GM19328 (cell line): ENCODE measurements around the gene E2F1.

ENCODE experiments used
- ATAC-seq: cut with Tn5 transposase; IDR thresholded peaks from one replicate; pipeline ENCODE4 v1.9.1; 2021; ENCODE audit warnings: mild to moderate bottlenecking, moderate library complexity; ENCODE audit not compliant: unreplicated experiment

E2F1 gene, protein sequence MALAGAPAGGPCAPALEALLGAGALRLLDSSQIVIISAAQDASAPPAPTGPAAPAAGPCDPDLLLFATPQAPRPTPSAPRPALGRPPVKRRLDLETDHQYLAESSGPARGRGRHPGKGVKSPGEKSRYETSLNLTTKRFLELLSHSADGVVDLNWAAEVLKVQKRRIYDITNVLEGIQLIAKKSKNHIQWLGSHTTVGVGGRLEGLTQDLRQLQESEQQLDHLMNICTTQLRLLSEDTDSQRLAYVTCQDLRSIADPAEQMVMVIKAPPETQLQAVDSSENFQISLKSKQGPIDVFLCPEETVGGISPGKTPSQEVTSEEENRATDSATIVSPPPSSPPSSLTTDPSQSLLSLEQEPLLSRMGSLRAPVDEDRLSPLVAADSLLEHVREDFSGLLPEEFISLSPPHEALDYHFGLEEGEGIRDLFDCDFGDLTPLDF

DNA sequence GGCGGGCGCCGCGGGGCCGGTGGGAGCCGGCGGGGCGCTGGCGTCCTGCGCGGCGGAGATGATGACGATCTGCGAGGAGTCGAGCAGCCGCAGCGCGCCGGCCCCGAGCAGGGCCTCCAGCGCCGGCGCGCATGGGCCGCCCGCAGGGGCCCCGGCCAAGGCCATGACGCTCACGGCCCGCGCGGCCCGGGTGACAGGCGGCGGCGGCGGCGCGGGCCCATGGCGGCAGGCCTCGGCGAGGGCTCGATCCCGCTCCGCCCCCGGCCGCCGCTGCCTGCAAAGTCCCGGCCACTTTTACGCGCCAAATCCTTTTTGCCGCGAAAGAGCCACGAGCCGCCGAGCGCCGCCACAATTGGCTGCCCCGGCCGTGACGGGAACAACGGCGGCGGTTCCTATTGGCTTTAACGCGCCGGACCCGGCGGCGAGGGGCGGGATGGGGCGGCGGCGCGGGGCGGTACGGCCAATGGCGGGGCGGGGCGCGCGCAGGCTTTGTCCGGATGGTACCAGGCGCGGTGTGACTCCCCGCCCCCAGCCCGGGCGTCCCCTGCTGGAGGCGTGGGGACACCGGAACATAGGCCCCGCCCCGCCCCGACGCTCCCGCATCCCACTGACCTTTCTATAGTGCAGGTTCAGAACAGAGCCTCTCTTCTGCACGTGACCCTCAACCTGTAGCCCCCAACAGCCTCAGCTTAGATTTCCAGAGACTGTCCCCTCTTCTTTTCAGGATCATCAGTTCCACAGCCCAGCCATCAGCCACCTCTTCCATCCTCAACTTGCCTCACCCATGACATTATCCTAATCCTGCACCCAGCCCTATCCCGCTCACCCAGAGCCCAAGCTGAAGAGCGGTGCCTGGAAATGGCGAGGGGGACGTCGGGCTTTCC lies at the start of gene E2F1:
Gene E2F1, minus strand, starts transcription at position 286 of the 884 bp plus-strand sequence. Its CDS starts 121 bp downstream, at position 165.
- peak; percentile 77 for ATAC-seq

DNA sequence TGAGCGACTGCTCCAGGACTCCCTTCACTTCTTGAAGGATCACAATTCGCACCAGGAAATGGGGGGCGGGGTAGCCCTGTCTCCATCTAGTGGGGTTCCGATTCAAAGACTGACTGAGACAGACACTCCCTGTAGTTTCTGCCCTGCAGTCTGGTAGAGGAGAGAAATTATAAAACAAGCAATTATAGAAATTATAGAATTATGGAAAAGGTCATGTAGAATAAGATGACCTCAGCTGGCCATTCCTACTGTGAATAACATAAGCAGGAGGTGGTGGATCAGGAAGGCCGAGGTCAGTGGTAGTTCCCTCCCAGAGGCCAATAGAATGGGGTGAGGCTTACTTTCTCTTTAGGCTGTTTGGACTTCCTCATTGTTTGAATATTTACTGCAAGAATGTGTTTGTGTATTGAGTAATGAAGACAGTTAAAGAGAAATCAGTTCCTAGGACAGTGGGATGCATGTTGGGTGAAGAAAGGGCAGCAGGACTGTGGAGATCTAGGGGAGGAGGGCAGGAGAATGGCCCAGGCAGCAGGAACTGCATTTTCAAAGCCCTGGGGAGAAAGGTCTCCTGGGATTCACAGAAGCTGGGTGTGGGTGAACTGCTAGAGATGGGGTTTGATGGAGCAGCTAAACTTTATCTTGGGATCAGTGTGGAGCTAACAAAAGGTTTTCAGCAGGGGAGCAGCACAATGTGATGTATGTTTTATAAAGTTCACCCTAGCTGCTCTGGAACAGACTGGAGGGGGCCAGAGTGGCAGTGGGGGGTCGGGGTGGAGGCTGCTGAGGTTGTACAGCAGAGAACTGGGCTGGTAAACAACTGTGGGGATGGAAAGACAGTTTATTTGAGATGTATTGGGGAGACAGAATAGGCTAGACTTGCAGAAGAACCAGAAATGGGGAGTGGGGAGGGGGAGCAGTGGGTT lies 47.7 kb upstream of the E2F1 start:
- ATAC-seq, result no peak

DNA sequence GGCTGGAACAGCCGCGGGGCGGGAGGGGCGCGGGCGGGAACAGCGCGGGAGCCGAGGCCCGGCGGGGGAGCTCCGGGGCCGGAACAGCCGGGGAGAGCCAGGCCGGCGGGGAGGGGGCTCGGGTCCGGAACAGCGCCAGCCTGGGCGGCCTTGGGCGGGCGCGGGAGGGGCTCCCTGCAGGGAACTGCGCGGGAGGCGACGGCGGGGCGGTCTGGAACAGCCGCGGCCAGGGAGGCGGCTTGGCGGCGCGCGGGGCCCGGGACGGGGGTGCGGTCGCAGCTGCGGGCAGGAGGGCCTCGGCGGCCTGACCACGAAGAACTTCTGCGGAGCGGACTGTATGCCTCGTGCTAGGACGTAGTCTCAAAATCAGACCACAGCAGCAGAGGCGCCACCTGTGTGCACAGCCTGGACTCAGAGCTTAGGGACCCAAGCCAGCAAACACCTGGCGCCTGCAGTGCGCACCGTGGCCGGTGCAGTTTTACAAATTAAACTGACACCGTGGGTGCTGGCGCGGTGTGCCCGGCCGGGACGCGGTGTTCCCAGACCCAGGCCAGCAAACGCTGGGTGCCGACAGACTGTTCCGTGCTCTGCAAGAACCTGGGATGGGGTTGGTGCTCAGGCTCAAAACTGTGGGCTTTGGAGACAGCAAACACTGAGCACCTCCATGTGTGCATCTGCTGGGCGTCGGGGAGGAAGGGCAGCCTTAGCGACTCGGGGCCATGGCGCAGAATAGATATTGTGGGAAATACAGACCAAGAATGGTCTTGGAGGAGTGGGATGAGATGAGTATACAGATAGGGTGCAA lies 46.2 kb upstream of the E2F1 start:
- peak; percentile 53 for ATAC-seq

DNA sequence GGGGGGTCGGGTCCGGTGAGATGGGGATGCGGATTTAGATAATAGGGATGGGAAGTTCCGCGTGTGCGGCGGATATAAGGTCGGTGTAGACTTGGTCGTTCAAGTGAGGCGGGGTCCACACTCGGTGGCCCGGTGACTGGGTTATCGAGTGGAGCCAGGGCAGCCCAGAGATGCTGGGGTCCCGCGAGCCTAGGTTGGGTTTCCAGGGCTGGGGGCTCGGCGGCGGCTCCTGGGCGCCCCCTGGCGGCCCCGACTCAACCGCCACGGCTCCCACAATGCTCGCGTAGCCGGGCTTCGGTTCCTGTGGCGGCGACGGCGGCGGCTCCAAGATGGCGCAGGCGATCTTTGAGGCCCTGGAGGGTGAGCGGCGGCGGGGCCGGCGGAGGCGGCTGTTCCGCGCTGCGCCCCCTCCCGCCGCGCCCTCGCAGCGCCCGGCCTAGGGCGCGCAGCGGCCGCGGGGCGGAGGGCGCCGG lies 45.5 kb upstream of the E2F1 start, which contains the start of gene ZNF341:
Gene ZNF341, plus strand, starts transcription at position 304 of the 473 bp plus-strand sequence. Its CDS starts 26 bp downstream, at position 330.
- ATAC-seq, result peak; percentile 79

DNA sequence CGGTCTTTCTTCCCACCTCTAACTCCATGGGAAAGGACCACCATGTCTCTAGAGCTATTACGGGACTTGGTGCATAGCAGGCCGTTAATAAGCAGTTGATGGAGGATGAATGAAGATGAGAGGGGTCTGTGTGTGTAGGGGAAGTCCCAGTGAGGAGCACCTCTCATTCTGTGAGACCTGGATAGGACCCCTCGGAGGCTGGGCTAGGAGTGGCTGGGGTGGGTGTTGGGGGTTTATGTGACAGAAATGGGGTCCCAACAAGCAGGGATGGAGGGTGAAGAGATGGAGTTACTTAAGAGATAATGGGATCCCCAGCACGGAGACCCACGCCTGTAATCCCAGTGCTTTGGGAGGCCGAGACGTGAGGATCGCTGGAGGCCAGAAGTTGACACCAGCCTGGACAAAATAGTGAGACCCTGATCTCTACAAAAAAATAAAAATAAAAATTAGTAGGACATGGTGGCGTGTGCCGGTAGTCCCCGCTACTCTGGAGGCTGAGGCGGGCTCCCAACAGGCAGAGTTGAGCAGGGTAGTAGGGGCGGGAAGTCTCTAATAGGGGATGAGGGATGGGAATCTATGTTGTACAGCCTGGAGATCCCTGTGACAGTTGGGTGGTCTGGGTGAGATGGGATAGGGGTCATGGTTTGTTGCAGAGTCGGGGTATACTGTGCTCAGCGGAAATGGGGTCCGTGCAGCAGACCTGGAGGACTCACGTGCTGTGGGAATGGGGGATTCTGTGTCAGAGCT lies 44.9 kb upstream of the E2F1 start:
- no peak for ATAC-seq

DNA sequence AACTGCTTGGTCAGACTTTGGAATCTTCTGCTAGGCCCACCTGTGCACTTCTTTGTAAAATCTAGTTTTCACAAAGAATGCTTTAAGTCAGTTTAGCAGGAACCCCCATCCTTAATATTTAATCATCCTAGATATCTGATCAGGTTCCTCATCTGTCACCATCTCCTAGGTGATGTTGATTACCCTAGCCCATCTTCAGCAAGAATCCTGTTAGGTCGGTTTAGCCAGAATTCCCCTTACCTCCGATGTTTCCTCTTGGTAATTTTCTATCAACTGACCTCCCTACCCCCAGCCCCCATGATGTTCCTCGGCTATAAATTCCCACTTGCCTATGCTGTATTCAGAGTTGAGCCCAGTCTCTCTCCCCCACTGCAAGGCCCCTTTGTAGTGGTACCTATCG lies 42.9 kb upstream of the E2F1 start:
- no peak for ATAC-seq

DNA sequence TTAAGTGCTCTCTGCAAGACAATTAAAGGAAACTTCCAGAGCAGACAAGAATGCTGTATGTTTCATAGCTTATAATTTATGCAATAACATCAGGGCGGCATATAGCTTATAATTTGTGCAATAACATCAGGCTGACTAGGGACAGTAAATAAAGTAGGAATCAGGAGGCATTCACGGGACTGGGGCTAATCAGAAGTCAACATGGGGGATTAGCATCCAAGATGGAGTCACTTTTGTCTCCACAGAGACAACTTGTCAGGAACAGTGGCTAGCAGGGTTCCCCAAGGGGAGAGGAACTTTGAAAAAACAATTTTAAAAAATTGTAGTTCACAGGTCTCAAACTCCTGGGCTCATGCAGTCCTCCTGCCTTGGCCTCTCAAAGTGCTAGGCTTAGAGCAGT lies 42.3 kb upstream of the E2F1 start:
- ATAC-seq, result no peak

DNA sequence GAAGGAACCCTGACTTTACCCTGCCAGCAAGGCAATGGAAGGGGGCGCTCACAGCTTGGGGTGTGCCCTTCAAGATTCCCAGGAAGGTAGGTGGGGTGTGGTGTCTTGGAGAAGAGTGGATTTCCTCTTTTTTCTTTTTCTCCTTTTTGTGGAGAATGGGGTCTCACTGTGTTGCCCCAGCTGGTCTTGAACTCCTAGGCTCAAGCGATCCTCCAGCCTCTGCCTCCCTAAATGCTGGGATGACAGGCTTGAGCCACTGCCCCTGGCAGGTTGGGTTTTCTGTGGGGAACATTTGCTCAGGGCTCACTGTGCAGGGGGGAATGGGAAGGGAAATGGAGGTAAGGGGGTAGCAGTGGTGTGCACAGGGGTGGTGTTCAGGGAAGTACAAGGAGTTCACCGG lies 41.6 kb upstream of the E2F1 start:
- no peak for ATAC-seq

DNA sequence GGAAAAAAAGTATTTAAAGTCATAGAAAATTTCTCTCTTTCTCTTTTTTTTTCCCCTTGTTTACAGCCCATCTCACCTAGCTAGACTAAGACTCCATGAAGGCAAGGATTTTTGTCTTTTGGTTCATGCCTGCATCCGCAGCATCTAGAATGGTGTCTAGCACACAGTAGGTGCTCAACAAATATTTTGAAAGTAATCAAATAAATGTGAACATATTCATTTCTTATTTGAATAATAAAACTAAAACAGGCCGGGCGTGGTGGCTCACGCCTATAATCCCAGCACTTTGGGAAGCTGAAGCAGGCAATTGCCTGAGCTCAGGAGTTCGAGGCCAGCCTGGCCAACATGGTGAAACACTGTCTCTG lies 40.9 kb upstream of the E2F1 start:
- no peak for ATAC-seq

DNA sequence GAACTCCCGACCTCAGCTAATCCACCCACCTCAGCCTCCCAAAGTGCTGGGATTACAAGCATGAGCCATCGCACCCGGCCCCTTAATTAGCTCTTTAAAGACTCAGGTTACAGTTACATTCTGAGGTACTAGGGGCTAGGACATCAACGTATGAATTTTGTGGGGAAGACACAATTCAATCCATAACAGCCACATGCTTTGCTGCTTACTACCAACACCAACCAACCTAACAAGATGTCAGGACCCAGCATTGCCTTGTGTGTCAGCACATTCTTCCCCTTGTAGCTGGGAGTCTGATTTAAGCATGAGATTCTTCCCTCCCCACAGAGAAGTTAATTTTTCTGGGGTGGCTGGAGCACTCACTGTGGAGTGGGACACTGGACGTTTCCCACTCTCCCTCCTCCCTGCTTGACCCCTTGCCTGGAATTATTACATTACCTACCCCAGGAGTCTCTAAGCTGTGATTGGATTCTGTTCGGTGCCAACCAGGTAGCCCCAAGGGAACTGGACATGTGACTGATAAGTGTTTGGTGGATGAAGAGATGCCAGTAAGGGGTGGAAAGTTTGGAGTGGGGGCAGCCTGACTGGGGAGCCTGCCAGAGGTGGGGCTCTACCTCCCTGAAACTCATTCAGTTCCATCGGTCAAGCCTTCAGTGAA lies 39.6 kb upstream of the E2F1 start:
- no peak for ATAC-seq

DNA sequence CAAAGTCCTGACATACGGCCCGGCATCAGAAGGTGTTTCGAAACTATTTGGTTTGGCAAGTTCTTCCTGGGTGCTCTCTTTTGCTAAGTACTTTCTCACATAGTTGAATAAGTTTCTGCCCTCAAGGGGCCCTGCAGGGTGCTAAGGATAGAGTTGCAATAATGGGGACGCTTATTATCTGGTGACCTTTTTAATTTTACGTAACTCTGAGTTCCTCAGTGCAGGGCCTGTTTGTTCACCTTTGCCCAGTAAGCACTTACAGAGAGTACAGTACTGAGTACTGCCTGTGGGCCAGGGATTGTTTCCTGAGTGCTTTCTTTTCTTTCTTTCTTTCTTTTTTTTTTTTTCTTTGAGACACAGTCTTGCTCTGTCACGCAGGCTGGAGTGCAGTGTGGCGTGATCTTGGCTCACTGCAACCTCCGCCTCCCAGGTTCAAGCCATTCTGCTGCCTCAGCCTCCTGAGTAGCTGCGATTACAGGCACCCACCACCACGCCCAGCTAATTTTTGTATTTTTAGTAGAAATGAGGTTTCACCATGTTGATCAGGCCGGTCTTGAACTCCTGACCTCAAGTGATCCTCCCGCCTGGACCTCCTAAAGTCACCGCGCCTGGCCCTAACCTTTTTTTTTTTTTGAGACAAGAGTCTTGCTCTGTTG lies 38.4 kb upstream of the E2F1 start:
- no peak for ATAC-seq

DNA sequence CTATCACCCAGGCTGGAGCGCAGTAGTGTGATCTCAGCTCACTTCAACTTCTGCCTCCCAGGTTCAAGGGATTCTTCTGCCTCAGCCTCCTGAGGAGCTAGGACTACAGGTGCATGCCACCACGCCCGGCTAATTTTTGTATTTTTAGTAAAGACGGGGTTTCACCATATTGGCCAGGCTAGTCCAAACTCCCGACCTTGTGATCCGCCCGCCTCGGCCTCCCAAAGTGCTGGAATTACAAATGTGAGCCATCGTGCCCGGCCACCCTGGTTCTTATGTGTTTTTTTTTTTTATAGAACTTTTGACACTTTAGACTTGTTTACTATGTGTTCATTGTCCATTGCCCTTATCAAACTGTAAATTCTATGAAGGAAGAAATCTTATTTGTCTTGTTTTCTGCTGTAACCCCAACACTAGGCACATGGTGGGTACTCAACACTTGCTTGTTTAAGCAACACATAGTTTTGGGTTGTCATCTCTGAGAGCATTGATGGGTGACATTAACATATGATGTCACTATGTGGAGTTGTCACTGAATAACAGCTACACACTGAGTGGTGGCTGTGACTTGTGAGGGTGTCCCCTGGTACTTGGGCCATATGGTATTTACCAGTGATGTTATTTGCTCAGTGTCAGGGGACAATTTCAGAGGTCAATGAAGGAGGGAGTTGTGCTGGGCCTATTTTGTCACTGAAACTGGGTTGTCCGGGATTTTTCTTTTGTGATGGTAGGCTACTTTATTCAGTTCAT lies 35.4 kb upstream of the E2F1 start:
- no peak for ATAC-seq

DNA sequence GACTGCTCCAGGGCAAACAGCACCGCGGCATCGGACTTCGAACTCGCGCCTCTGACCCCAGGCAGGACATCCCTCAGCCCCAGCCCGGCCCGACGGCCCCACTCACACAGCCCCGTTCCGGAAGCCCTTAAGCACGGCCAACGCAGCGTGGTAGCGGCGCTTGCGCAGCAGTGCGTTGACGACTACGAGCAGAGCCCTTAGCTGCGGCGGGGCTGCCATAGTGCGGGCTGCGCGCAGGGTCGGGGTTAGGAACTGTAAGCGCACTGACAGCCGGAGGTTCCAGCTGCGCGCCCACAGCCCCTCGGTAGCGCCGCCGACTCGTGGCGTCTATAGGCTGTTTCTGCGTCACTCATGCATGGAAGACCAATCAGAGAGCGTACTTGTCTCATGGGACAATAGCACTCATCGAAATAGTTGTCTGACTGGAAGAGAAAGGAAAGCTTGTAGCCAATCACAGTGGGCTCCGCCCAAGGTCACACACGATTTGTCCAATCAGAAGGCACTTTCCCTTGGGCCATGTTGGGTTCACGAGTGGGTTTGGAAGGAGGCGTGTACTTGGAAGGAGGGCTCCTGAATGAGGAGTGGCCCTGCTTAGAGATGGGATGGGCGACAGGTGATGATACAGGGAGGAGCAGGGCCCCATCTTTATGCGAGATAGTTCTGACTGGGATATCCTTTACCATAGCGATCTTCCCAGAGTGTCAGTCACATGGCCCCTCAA lies 34.0 kb upstream of the E2F1 start, which contains the start of gene PXMP4:
Gene PXMP4, minus strand, starts transcription at position 322 of the 721 bp plus-strand sequence. Its CDS starts 103 bp downstream, at position 219.
- ATAC-seq, result peak; percentile 97

DNA sequence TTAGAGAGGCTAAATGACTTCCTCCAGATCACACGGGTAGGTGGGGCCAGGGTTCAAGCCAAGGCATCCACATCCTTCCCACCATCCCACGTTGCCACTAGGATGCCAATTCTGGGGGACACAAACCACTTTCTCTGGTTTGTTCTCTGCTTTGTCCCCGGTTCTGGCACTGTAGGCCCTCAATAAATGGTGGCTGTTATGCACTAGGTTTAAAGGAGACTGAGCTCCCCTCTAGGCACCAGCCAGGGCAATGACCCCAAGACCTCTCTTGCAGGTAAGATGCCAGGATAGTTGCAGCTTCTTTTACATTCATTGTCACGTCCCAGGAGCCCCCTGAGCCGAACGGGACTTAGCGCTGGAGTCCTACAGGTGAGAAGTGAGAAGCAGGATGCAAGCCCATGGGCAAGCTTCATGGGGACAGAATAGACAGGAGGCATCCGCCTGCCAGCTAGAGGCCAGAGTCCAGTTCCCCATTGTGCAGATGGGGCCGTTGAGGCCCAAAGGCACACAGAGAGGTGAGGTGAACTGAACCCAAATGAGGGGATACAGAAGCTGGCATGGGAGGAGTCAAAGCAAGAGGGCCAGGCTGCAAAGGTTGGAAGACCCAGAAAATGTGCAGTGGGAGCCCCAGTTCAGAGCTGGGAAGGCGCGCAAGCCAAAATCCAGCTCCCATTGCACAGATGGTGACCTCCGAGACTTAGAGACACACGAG lies 33.2 kb upstream of the E2F1 start:
- ATAC-seq, result no peak

DNA sequence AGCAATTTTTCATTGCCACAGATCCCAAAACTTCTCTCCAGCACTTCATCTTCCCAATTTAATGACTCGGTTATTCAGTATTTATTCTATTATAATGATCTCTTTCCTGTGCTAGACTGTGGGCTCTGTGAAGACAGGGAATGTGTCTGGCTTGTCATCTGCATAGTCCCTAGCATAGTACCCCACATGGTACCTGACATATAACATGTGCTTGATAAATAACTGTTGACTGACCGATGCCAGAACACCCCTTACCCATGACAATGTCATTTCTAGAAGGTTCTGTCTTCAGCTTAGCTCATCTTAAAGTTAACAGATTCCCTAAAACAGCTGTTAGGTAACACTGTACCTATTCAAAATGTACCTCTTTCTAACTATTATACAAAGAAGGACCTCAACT lies 30.3 kb upstream of the E2F1 start:
- ATAC-seq, result no peak

DNA sequence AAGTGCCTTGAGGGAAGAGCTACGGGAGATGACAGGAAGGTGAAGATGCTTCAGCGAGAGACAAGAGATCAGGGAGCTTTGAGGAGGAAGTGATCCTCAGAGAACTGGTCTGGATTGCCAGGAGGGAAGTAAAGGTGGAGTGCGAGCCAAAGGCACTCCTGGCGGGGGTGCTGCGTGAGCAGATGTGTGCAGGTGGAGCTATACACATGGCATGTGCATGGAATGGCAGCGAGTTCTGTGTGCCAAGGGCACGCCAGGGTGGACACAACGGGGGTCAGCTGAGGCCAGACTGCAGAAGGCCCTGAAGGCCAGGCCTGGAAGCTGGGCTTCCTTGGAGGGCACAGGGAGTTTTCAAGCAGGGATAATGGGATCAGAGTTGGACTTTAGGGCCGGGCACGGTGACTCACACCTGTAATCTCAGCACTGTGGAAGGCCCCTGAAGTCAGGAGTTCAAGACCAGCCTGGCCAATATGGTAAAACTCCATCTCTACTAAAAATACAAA lies 27.7 kb upstream of the E2F1 start:
- no peak for ATAC-seq
